ENCODE data around the gene PHKB. TPM values are rescaled to one million over a fixed set of nuclear protein-coding genes. Genes with fewer than 3 reads are reported as not detected.

The PHKB gene
- total RNA-seq, 4 donors from 2014 or later = 71.4 to 114 (median 90.1) TPM

DNA sequence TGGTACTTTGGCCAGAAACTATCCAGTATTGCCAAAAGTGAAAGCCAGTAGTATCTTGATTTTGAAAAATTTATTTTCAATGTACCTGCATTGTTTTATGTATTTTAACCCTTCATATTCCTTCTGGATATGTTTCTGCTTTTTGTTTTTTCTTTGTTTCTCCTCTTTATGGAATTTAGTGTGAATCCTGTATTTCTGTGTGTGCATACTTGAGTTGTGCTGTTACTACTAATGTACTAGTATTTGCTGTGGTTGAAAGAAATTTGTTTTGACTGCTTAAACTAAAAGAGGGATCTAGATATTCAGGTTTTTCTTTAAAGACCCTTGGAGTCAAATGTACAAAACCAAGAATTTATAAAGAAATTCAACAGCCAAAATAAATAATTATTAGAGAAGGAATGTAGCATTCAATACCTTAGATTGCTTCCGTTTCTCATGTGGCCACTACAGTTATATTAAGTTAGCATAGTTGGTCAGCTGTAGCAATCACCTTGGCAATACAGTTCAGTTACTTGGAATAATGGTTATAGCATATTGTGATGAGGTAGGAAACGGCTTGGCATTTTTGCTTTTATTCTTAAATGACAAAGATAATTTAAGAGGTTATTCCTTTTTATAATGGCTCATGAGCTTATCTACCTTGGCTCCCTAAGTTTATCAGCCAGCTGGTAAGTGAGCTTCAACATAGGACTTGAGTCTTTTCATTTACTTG, 4.9 kb downstream of the PHKB start:
- TF ChIP-seq, protein P1, sequence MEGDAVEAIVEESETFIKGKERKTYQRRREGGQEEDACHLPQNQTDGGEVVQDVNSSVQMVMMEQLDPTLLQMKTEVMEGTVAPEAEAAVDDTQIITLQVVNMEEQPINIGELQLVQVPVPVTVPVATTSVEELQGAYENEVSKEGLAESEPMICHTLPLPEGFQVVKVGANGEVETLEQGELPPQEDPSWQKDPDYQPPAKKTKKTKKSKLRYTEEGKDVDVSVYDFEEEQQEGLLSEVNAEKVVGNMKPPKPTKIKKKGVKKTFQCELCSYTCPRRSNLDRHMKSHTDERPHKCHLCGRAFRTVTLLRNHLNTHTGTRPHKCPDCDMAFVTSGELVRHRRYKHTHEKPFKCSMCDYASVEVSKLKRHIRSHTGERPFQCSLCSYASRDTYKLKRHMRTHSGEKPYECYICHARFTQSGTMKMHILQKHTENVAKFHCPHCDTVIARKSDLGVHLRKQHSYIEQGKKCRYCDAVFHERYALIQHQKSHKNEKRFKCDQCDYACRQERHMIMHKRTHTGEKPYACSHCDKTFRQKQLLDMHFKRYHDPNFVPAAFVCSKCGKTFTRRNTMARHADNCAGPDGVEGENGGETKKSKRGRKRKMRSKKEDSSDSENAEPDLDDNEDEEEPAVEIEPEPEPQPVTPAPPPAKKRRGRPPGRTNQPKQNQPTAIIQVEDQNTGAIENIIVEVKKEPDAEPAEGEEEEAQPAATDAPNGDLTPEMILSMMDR (IDR thresholded peaks at IDR 0.05; ENCODE audit: low read depth) = no peak

DNA sequence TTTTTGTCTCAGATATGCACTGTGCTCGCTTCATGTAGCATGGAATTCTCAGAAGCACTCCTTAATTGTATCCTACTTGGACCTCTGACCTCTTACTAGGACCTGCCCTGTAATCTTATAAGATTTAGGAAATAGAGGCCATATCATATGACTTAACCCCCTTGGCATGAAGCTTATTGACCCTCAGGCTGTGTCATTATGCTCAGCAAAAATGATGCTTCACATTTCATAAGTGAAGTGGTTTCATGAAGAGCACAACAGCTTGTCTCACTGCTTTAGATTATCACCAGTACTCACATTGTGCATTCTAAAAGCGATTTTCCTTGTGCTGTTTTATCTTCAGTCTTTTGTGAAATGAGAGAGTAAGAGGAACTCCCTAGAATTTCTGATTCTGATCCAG, 6.4 kb downstream of the PHKB start:
- TF ChIP-seq, protein P1 (IDR thresholded peaks at IDR 0.05; ENCODE audit: low read depth) = no peak

DNA sequence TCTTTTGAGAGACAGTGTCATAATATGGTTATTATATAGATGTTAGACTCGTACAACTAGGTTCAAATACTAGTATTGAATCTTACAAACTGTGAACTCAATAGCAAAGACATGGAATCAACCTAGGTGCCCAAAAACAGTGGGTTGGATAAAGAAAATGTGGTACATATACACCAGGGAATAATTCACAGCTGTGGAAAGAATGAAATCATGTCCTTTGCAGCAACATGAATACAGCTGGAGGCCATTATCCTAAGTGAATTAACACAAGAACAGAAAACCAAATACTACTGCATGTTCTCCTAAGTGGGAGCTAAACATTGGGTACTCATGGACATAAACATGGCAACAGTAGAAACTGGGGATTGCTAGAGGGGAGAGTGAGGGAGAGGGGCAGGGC, 8.1 kb downstream of the PHKB start:
- TF ChIP-seq, protein P1 (IDR thresholded peaks at IDR 0.05; ENCODE audit: low read depth) = no peak

DNA sequence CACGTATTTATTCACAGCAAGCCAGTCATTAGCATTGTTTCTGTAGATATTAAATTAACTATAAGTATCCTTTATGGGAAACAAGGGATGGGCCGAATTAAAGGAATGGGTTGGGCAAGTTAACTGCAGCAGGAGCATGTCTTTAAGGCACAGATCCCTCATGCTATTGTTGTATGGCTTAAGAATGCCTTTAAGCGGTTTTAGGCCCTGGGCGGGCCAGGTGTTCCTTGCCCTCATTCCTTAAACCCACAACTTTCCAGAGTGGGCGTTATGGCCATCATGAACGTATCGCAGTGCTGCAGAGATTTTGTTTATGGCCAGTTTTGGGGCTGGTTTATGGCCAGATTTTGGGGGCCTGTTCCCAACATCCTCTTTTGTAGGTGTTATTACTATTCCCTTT, 9.1 kb downstream of the PHKB start:
- TF ChIP-seq, protein P1 (IDR thresholded peaks at IDR 0.05; ENCODE audit: low read depth) = no peak

DNA sequence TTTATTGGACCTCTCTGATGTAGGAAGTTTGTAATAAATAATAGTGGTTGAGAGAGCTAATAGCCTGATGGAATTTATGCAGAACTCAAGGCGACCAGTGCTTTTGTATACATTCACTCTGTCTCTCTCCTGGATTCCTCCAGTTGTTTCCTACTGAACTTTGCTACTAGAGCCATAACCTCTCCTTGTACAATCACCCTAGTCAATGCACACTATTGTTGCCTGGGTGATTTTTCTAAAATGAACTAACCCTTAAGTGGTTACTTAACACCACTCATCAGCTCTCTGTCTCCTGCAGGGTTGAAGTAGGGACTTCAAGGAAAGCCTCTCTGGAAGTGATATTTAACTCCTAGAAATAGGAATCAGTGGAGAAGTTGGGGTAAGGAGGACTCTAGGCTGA, 9.7 kb downstream of the PHKB start:
- TF ChIP-seq, protein P1 (IDR thresholded peaks at IDR 0.05; ENCODE audit: low read depth) = no peak

DNA sequence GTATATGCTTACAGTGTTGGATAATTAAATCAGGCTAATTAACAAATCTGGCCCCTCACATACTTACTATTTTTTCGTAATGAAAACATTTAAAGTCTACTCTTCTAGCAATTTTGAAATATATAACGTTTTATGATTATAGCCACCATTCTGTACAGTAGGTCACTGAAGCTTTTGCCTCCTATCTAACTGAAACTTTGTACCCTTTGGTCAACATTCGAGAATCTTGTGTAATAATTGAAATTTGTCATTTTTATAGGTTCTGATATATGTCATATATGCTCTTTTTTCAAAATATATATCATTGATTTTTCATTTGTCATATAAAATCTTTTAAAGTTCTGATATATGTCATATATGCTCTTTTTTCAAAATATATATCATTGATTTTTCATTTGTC, 12.7 kb downstream of the PHKB start:
- TF ChIP-seq, protein P1 (IDR thresholded peaks at IDR 0.05; ENCODE audit: low read depth) = no peak

DNA sequence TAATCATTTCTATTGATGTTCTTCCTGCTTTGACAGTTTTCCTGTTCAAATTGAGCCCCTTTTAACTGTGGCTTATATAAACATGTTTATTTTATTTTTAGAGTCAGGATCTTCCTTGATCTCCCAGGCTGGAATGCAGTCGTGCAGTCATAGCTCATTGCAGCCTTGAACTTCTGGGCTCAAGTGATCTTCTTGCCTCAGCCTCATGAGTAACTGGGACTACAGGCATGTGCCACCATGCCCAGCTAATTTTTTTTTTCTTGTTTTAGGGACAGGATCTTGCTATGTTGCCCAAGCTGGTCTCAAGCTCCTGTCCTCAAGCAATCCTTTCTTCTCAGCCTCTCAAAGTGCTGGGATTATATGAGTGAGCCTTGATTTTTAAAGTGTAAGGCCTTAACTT, 14.7 kb downstream of the PHKB start:
- TF ChIP-seq, protein P1 (IDR thresholded peaks at IDR 0.05; ENCODE audit: low read depth) = no peak
